K562 (cell line): ENCODE data around the gene NOM1. TPM values are rescaled to one million over a fixed set of nuclear protein-coding genes. Genes with fewer than 3 reads are reported as not detected.
A peak's percentile ranks its signal among the peaks of the same experiment; 100 is the strongest.

ENCODE experiments used
- CREB3 ChIP-seq: fragments of 450-650 bp; conservative IDR thresholded peaks from 2 replicates; pipeline ENCODE4 v1.6.1; 2016; ENCODE audit warnings: missing genetic modification characterization, low read depth, mild to moderate bottlenecking, missing compliant biosample characterization, moderate library complexity
- EP300 ChIP-seq: IDR thresholded peaks from 2 replicates; pipeline ENCODE4 v1.6.1; 2012; ENCODE audit warnings: low read length, improper control_type of control experiment
- FOS ChIP-seq: IDR thresholded peaks from 3 replicates; pipeline ENCODE4 v1.6.1; 2011; ENCODE audit not compliant: insufficient read length; ENCODE audit errors: extremely low read depth
- GTF2B ChIP-seq: IDR thresholded peaks from 2 replicates; pipeline ENCODE4 v1.6.1; 2011; ENCODE audit not compliant: insufficient read length; ENCODE audit errors: extremely low read depth
- HLTF ChIP-seq: fragments of 450-650 bp; IDR thresholded peaks from 2 replicates; pipeline ENCODE4 v1.6.1; 2016
- MEF2D ChIP-seq: conservative IDR thresholded peaks from 2 replicates; pipeline ENCODE4 v1.6.1; 2016; ENCODE audit warnings: low read depth, missing genetic modification characterization, missing compliant biosample characterization
- MXD1 ChIP-seq: fragments of 250-450 bp; sonication (Bioruptor Pico); IDR thresholded peaks from 2 replicates; pipeline ENCODE4 v1.8.0; 2021; ENCODE audit warnings: borderline replicate concordance, mild to moderate bottlenecking, moderate library complexity; ENCODE audit not compliant: poor library complexity, severe bottlenecking
- NFIC ChIP-seq: fragments of 450-650 bp; IDR thresholded peaks from 2 replicates; pipeline ENCODE4 v1.6.1; 2017; ENCODE audit warnings: mild to moderate bottlenecking, inconsistent platforms
- NUFIP1 ChIP-seq: fragments of 450-650 bp; IDR thresholded peaks from 2 replicates; pipeline ENCODE4 v1.6.1; 2018; ENCODE audit not compliant: partially characterized antibody
- PHB ChIP-seq: fragments of 250-450 bp; sonication (Bioruptor Pico); IDR thresholded peaks from 2 replicates; pipeline ENCODE4 v1.5.0; 2021
- SOX6 ChIP-seq: fragments of 450-650 bp; IDR thresholded peaks from 2 replicates; pipeline ENCODE4 v1.6.1; 2014; ENCODE audit warnings: mild to moderate bottlenecking
- TBP ChIP-seq: optimal IDR thresholded peaks from 2 replicates; pipeline ENCODE3; 2011; ENCODE audit warnings: low read depth, low read length, improper control_type of control experiment
- ZBTB9 ChIP-seq: fragments of 450-650 bp; formaldehyde crosslinking; IDR thresholded peaks from 2 replicates; pipeline ENCODE4 v1.4.0; 2020; ENCODE audit warnings: mild to moderate bottlenecking, moderate library complexity
- ZFX ChIP-seq: sonication (generic); formaldehyde crosslinking; IDR thresholded peaks from 2 replicates; pipeline ENCODE4 v1.8.0; 2022; ENCODE audit warnings: mild to moderate bottlenecking, missing genetic modification reagents, moderate library complexity
- ZNF280A ChIP-seq: fragments of 450-650 bp; IDR thresholded peaks from 2 replicates; pipeline ENCODE4 v1.6.1; 2018; ENCODE audit warnings: mild to moderate bottlenecking, low read depth; ENCODE audit not compliant: partially characterized antibody
- ZNF77 ChIP-seq: fragments of 250-450 bp; sonication (Bioruptor Pico); IDR thresholded peaks from 2 replicates; pipeline ENCODE4 v1.5.0; 2020
- polyA plus RNA-seq, 8 experiments: library from polyadenylated mRNA; depleted of rRNA in 4 of 8; stranded (reverse) in 5 of 8; unstranded in 3 of 8; fragments of >200 nt; fragmentation: Nextera tagmentation in 2 of 8; fragmentation: Illumina TruSeq in 1 of 8; extraction: Ambion mirVana in 2 of 8; extraction: Trizol in 1 of 8; gene quantifications; 2 replicates each; pipeline versions ENCODE4 v1.2.1 to v1.2.3, GENCODE V29; 2011 to 2014; ENCODE audit warnings: inconsistent platforms in 1 of 8, missing spikeins in 1 of 8
- total RNA-seq, 7 experiments: library from RNA; depleted of rRNA in 6 of 7; stranded (reverse); fragments of >200 nt in 6 of 7; fragmentation: Illumina TruSeq in 2 of 7; extraction: Trizol in 2 of 7; gene quantifications; 2 replicates each; pipeline versions ENCODE4 v1.2.1 to v1.2.3, GENCODE V29; 2011 to 2021; ENCODE audit warnings: low replicate concordance in 1 of 7
- TF ChIP-seq, protein P1 (sequence below): fragments of 450-650 bp; formaldehyde crosslinking; IDR thresholded peaks from 2 replicates; pipeline ENCODE4 v1.4.0; 2020; ENCODE audit warnings: mild to moderate bottlenecking, moderate library complexity
- TF ChIP-seq, protein P2 (sequence below), 2 experiments: fragments of 450-650 bp; IDR thresholded peaks; 2 replicates each; pipeline ENCODE4 v1.6.1; 2016

Gene NOM1
- total and polyA plus RNA-seq, 9 of the 15 experiments (the other 6 are each of a cell fraction or from before 2014, with no cell fraction given) = 6.8 to 47.3 (median 37.4) TPM

DNA sequence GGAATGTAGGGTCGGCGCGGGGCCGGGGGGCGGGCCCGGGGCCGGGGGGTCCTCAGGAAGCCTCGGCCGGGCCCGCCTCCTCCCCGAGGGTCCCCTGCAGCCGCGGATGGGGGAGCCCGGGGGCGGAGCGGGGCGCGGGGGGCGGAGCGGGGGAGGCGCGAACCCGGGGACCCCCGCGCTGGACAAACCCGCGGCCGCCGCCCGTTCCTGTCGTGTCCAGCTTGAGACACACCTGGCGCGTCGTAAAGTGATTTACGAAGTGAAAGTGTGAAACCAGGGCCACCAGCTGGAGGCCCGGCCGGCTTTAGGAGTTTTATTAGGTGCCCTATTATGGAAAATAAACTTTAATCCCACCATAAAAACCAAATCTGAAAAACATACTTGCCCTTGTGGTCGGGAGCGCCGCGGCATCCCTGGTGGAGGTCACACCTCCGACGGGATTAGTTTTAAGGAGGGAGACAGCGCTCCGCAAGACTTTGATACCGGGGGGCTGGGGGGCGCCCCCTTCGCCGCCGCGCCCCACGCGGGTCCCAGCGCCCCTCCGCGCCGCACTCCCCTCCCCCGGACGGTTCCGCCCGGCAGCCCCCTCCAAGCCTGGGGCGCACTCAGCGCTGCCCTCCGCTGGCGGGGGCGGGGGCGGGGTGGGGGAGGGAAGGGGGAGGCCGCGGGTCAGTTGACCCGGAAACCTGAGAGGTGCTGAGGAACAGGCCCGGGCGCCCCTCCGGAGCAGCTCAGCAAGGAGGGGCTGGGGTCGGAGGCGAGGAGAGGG, 50.6 kb downstream of the NOM1 start (continued):
- TF ChIP-seq, protein P1, sequence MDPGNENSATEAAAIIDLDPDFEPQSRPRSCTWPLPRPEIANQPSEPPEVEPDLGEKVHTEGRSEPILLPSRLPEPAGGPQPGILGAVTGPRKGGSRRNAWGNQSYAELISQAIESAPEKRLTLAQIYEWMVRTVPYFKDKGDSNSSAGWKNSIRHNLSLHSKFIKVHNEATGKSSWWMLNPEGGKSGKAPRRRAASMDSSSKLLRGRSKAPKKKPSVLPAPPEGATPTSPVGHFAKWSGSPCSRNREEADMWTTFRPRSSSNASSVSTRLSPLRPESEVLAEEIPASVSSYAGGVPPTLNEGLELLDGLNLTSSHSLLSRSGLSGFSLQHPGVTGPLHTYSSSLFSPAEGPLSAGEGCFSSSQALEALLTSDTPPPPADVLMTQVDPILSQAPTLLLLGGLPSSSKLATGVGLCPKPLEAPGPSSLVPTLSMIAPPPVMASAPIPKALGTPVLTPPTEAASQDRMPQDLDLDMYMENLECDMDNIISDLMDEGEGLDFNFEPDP = no peak
- 0 out of 2 replicates have a peak, but pooled peaks have one; percentile 26 for TF ChIP-seq PHB
- no peak for TF ChIP-seq CREB3
- no peak for TF ChIP-seq NFIC
- TF ChIP-seq MEF2D (tag) = no peak
- no peak for TF ChIP-seq GTF2B
- no peak for TF ChIP-seq HLTF
- no peak for TF ChIP-seq SOX6
- TF ChIP-seq, protein P2, sequence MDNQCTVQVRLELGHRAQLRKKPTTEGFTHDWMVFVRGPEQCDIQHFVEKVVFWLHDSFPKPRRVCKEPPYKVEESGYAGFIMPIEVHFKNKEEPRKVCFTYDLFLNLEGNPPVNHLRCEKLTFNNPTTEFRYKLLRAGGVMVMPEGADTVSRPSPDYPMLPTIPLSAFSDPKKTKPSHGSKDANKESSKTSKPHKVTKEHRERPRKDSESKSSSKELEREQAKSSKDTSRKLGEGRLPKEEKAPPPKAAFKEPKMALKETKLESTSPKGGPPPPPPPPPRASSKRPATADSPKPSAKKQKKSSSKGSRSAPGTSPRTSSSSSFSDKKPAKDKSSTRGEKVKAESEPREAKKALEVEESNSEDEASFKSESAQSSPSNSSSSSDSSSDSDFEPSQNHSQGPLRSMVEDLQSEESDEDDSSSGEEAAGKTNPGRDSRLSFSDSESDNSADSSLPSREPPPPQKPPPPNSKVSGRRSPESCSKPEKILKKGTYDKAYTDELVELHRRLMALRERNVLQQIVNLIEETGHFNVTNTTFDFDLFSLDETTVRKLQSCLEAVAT (IDR thresholded peaks at IDR 0.05) = no peak
- TF ChIP-seq NUFIP1 = no peak
- TF ChIP-seq FOS = no peak
- TF ChIP-seq MXD1 (CRISPR knock-in tag) = no peak
- no peak for TF ChIP-seq ZBTB9 (CRISPR knock-in tag)
- no peak for TF ChIP-seq ZNF280A
- no peak for TF ChIP-seq TBP
- TF ChIP-seq ZFX (CRISPR knock-in tag) = peak; percentile 7; the same call in 1 of the 2 replicates
- TF ChIP-seq ZNF77 (CRISPR knock-in tag) = no peak
- TF ChIP-seq EP300 = no peak
